BE2C (cell line): ENCODE results near the gene DCAF11.

Source experiments
- DNase-seq: peaks from one replicate; pipeline ENCODE4 v3.0.0-alpha.2; 2020
- H3K27me3 ChIP-seq: fragments of 250-450 bp; sonication (Bioruptor Pico); 2 replicates; pipeline ENCODE4 v1.5.1; 2020; ENCODE audit warnings: mild to moderate bottlenecking
- H3K36me3 ChIP-seq: fragments of 250-450 bp; sonication (Bioruptor Pico); 2 replicates; pipeline ENCODE4 v1.5.1; 2020; ENCODE audit warnings: mild to moderate bottlenecking
- H3K4me1 ChIP-seq: fragments of 250-450 bp; sonication (Bioruptor Pico); 2 replicates; pipeline ENCODE4 v1.5.1; 2020
- H3K4me3 ChIP-seq: 2 replicates; pipeline ENCODE4 v1.5.1; 2011; ENCODE audit warnings: low read depth, low read length
- H3K9me3 ChIP-seq: fragments of 250-450 bp; sonication (Bioruptor Pico); 2 replicates; pipeline ENCODE4 v1.5.1; 2020
- TF ChIP-seq, protein P1 (sequence below): IDR thresholded peaks from 2 replicates; pipeline ENCODE4 v1.5.1; 2012; ENCODE audit warnings: mild to moderate bottlenecking, low read depth, low read length

The DCAF11 gene

DNA sequence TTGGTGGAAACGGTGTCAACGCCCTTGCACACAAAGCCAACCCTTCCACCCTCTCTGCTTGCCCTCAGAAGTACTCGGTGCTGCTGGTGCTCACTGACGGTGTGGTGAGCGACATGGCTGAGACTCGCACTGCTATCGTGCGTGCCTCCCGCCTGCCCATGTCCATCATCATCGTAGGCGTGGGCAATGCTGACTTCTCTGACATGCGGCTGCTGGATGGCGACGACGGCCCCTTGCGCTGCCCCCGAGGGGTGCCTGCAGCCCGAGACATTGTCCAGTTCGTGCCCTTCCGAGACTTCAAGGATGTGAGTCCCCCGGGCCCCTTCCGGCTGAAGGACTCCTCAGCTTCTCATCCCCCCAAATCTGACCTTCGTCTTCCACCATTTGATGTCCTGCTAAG, 37.5 kb upstream of the DCAF11 start:
- no peaks in the 10 kb centered on the region for H3K36me3 ChIP-seq
- no peak for DNase-seq
- H3K9me3 ChIP-seq = no peaks in the 10 kb centered on the region
- TF ChIP-seq, protein P1, sequence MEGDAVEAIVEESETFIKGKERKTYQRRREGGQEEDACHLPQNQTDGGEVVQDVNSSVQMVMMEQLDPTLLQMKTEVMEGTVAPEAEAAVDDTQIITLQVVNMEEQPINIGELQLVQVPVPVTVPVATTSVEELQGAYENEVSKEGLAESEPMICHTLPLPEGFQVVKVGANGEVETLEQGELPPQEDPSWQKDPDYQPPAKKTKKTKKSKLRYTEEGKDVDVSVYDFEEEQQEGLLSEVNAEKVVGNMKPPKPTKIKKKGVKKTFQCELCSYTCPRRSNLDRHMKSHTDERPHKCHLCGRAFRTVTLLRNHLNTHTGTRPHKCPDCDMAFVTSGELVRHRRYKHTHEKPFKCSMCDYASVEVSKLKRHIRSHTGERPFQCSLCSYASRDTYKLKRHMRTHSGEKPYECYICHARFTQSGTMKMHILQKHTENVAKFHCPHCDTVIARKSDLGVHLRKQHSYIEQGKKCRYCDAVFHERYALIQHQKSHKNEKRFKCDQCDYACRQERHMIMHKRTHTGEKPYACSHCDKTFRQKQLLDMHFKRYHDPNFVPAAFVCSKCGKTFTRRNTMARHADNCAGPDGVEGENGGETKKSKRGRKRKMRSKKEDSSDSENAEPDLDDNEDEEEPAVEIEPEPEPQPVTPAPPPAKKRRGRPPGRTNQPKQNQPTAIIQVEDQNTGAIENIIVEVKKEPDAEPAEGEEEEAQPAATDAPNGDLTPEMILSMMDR = no peak
- peaks cover 17% of the 10 kb centered on the region for H3K4me1 ChIP-seq
- H3K4me3 ChIP-seq = no peak overlapping the region
- no peaks in the 10 kb centered on the region for H3K27me3 ChIP-seq

DNA sequence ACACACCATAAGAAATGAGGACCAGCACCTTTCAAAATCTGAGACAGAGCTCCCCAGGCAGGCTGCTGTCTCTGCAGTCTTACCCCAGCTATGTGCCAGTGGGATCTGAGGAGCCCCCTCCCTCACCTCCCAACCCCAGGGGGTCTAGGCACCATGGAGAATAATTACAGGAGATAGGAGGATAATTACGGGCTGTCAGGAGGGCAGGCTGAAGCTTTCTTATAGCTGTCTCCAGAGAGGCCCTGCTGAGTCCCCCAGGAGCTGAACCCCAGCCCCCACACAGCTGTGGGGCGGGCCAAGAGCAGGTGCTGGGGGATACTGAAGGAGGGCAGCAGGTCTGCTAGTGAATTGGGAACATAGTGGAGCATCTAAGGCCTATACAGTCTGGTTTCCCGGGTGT, 36.4 kb upstream of the DCAF11 start:
- Histone ChIP-seq H3K9me3 (no peaks in the 10 kb centered on the region), H3K36me3 (no peaks in the 10 kb centered on the region), H3K27me3 (no peaks in the 10 kb centered on the region), H3K4me1 (peaks cover 17% of the 10 kb centered on the region), H3K4me3 (no peak overlapping the region)
- TF ChIP-seq, protein P1 = no peak
- no peak for DNase-seq

DNA sequence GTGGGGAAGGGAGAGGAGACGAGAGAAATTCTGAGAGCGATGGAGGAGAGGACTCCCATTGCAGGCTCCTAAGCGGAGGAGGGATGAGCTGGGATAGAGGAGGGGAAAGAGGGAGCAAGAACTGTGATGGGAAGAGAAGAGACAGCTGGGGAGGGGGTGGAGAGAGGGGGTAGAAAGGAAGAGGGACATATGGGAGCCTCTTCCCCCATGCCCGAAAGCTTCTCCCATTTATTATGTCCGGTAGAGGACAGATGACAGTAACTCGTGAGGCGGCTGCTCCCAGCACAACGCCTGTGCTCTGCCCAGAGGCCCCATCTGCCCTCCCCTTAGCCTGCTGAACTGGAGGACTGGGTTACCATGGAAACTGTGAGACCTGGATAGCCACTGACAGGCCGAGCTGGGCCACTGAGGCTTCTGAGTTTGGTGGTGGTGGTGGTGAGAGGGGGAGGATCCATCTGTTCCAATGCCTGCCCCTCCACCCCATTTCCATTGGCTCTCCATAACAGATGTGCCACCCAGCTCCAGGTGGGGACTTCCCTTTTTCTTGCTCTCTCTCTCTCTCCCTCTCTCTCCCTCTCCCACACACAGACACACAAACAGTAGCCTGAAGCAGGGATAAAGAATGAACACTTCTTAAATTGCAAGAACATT, 35.0 kb upstream of the DCAF11 start:
- H3K4me3 ChIP-seq = peak overlapping the region; percentile 24
- no peaks in the 10 kb centered on the region for H3K9me3 ChIP-seq
- peak; percentile 88 for DNase-seq
- H3K36me3 ChIP-seq = no peaks in the 10 kb centered on the region
- peaks cover 17% of the 10 kb centered on the region for H3K4me1 ChIP-seq
- H3K27me3 ChIP-seq = no peaks in the 10 kb centered on the region
- TF ChIP-seq, protein P1 = no peak

DNA sequence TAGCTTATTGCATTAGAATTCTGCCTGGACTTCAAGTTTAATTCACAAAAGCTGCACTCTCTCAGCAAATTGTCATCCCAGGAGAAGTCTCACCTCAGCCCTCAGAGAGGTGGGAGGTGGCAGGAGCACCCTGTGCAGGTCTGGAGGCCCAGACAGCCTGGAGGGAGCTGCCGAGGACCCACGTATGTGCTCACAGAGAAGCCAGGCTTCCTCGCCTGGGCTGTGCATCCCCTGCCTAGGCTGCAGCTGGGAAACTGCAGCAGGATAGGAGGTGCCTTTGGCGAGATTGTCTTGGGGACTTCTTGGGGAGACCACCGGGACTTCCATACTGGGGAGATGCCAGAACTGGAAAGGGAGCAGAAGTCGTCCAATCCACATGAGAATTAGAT, 34.4 kb upstream of the DCAF11 start:
- no peak for DNase-seq
- H3K27me3 ChIP-seq = no peaks in the 10 kb centered on the region
- H3K9me3 ChIP-seq = no peaks in the 10 kb centered on the region
- no peaks in the 10 kb centered on the region for H3K36me3 ChIP-seq
- TF ChIP-seq, protein P1 = no peak
- H3K4me1 ChIP-seq = peaks cover 17% of the 10 kb centered on the region
- 0 out of 2 replicates have a peak overlapping the region, but pooled peaks have one; percentile 5 for H3K4me3 ChIP-seq

DNA sequence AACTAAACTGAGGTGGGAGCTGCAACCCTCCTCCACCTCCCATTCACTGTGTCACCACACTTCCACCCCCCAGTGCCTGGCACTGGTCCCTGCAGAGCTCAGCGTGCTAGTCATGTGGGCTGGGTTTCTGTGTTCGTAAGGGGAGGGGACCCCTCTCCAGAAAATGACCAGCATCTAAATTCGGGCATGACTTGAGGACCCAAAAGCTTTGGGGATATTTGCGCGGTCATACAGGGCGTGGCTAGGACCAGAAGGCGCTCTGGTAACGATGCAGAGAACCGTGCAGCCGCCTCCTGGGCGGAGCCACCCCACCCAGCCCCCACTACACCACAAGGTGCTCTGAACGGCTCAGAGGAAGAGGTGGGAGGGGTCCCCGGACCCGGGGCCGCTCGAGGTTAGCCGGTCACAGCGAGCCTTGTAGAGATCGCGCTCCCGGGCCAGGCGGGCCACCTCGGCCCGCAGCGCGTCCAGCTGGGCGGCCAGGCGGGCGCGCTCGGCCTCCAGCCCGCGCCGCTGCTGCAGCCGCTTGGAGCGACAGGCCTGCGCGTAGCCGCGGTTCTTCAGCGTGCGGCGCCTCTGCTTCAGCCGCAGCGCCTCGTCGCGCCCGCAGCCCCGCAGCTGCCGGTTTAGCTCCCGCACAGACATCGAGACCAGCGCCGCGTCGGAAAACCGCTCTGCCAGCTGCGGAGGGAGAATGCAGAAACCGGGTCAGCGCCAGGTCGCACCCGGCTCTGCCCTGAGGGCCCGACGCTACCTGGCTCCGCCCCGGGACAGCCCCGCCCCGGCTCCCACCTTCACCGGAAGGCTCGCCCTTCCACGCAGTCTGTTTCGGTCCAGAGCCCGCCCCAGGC, 33.5 kb upstream of the DCAF11 start:
- H3K36me3 ChIP-seq = no peaks in the 10 kb centered on the region
- TF ChIP-seq, protein P1 = no peak
- H3K27me3 ChIP-seq = no peaks in the 10 kb centered on the region
- H3K4me1 ChIP-seq = peaks cover 17% of the 10 kb centered on the region
- DNase-seq = peak; percentile 69
- H3K4me3 ChIP-seq = peak overlapping the region; percentile 60
- H3K9me3 ChIP-seq = no peaks in the 10 kb centered on the region

DNA sequence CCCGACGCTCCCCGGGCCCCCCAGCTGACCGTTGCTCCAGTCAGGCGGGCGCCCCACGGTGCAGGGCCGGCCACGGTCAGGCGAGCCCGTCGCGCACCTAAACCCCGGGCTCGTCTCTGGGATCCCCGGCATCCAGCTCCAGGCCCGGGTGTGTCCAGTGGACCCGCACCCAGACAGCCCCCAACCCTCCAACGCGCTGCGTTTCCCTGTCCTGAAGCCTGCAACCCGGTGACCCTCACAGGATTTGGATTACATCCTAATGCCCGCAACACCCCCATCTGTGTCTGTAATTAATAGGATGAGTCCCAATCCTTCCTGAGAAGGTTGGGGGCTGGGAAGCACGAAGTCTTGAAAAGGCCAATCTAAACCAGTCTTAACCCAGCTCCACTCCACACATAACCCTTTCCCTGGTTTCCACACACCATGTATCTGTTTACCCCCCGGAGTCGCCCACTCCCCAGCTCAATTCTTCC, 32.8 kb upstream of the DCAF11 start:
- Histone ChIP-seq H3K4me1 (peaks cover 17% of the 10 kb centered on the region), H3K4me3 (peak overlapping the region; percentile 60), H3K36me3 (no peaks in the 10 kb centered on the region), H3K27me3 (no peaks in the 10 kb centered on the region), H3K9me3 (no peaks in the 10 kb centered on the region)
- no peak for DNase-seq
- TF ChIP-seq, protein P1 = no peak
